GM12801 (cell line): ENCODE results near the gene UPP1.

Source experiments
- TF ChIP-seq, protein P1 (sequence below): IDR thresholded peaks from one replicate; pipeline ENCODE4 v1.5.1; 2011; ENCODE audit warnings: control low read depth; ENCODE audit not compliant: insufficient read length; ENCODE audit errors: extremely low read depth

The UPP1 gene

DNA sequence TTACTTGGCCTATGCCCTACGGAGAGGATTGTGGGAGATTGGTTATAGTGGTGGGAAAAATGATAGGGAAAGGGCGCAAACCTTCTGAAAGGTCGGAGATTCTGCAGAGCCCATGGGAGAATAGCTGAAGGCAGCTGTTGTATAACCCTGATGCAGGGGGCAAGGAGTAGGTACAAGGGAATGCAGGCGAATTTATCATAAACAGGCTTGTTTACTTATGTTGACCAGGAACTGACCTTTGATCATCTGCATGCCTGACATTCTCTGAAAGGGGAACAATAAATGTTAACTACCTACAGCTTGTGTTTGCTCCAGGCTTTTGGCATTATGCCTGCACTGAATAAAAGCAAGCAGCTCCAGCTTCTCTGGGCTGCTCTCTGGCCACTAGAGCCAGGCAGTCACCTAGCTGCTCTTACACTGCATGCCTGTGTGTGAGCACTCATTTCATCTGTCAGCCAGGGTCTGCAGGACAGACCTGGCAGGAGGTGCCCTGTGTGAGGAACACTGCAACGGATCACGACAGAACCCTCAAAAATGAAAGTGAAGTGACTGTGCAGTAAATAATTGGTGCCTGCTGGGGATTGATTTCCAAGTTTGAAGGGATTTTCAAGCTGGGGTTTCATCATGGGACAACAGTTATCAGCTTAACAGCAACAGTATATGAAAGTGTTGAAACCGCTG is 51.1 kb downstream of the UPP1 start:
- TF ChIP-seq, protein P1, sequence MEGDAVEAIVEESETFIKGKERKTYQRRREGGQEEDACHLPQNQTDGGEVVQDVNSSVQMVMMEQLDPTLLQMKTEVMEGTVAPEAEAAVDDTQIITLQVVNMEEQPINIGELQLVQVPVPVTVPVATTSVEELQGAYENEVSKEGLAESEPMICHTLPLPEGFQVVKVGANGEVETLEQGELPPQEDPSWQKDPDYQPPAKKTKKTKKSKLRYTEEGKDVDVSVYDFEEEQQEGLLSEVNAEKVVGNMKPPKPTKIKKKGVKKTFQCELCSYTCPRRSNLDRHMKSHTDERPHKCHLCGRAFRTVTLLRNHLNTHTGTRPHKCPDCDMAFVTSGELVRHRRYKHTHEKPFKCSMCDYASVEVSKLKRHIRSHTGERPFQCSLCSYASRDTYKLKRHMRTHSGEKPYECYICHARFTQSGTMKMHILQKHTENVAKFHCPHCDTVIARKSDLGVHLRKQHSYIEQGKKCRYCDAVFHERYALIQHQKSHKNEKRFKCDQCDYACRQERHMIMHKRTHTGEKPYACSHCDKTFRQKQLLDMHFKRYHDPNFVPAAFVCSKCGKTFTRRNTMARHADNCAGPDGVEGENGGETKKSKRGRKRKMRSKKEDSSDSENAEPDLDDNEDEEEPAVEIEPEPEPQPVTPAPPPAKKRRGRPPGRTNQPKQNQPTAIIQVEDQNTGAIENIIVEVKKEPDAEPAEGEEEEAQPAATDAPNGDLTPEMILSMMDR: no peak

DNA sequence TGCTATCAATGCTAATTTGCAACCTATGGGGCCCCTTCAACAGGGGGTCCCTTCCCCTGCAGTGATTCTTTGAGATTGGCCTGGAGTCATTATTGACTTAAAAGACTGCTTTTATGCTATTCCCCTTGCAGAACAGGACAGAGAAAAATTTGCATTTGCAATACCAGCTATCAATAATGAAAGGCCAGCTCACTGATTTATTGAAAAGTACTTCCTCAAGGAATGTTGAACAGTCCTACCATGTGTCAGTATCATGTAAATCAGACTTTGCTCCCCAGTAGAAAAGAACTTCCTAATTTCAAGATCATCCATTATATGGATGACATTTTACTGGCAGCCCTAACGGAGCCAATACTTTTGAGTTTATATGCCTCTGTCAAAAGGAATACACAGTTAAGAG is 52.5 kb downstream of the UPP1 start:
- TF ChIP-seq, protein P1: no peak

DNA sequence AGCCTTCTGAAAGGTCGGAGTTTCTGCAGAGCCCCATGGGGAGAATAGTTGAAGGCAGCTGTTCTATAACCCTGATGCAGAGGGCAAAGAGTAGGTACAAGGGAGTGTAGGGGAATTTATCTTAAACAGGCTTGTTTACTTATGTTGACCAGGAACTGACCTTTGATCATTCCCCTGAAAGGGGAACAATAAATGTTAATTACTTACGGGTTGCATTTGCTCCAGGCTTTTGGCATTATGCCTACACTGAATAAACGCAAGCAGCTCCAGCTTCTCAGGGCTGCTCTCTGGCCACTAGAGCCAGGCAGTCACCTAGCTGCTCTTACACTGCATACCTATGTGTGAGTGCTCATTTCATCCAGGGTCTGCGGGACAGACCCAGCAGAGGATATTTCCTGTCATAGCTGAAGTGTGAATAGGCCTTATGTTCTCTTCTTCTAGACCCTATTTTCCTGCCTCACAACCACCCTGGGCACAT is 55.3 kb downstream of the UPP1 start:
- TF ChIP-seq, protein P1: no peak

DNA sequence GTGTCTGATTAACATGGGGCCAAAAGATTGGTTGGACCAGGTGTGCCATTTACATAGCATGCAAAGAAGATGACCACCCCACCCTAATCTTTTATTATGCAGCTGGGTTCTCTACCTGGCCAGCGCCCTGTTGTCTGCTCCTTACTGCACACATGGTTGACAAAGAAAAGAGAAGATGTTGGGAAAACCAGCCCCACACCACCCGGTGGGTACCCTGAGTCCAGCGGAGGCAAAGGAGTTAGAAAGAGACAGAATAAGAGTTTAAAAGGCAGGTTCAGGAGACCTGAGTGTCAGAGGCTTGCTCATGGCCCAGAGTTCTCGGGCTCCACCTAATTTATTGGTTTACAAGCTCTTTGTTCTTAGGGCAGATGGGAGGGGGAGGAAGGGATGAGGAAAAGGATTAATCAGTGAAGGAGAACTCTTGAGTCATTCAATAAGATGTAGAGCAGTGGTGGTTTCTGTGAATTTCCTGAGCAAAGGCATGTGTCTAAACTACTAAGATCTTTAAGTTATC is 58.1 kb downstream of the UPP1 start:
- TF ChIP-seq, protein P1: no peak

DNA sequence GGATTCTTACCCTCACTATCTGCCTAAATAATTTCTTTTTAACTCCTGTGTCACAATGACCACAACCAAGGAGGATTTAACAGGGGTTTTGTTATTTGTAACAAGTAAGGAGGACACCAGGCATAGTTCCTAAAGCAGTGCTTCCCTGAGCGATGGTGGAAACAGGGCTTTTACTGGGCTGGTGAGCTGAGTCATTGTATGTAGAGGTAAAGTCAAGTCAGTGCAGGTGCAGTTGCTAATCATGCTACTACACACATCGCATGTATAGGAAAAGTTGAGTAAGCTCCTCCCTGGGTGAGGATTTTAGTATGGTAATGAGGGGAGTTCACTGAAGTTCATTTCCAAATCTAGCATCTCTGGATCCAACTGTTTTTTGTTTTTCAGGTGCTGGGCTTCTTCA is 59.2 kb downstream of the UPP1 start:
- TF ChIP-seq, protein P1: no peak

DNA sequence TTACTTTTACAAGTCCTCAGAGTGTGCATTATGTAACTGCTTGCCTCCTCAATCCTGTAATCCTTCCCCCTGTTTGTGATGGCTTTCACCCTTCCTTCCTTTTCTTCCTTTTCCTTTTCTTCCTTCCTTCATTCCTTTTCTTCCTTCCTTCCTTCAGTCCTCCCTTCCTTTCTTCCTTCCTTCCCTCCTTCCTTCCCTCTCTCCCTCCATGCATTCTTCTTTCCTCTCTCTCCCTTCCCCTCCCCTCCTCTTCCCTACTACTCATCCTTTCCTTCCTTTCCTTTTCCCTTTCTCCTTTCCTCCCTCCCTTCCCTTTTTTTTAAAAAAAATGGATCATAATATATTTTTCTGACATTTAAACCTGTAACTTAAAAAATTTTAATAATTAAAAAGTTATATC is 60.0 kb downstream of the UPP1 start:
- TF ChIP-seq, protein P1: no peak

DNA sequence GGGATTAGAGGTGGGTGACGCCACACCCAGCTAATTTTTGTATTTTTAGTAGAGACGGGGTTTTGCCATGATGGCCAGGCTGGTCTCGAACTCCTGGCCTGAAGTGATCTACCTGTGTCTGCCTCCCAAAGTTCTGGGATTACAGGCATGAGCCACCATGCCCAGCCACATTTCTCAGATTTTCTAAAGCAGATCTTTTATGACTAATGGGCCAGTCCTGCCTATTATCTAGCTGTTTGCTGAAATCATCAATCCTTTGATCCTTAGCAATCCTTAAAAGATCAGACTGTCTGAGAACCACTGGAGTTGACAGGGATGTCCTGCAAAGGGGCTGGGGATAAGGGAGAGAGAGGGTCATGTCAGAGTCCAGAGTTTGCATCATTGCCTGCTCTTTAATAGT is 61.0 kb downstream of the UPP1 start:
- TF ChIP-seq, protein P1: no peak
